Measurements from ENCODE around the gene SYNRG.
"Not testable (repeated sequence)": the region's sequence is repeated elsewhere in the genome, so short reads cannot be mapped to it uniquely, and the experiment has no call there.

The SYNRG gene

DNA sequence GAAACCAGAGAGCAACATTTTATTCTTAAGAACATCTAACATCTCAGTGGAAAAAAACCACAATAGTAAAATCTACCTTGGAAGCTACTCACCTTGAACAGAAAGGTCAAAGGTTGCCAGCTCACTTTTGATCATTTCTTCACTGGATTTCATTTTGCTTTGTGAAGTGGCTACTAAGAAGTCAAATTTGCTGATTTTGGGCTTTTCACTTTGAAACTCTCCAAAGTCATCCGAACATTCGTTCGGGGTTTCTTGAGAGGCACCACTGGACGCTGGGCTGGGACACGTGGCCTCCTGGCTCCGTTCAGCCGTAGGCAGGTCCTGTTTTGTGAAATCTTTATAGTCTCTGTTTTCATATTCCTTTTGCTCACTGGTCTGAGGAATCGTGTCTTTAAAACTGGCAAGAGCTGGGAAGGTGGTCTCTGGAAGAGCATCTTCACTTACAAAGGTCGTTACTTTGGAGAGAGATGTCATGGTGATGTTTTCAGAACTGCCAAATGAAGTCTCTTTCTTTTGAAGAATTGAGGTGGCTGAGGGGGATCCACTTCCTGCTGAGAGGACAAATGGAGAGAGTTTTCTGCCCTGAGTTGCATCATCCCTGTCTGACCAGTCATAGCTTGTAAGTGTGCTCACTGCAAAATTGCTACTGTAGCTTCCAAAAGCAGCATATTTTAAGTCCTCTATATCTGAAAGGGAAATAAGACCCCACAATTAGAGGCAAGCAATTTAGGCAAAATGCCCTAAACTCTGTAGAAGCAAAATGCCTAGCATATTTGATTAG, 67.1 kb downstream of the SYNRG start:
- DNase-seq (ENCODE audit: low spot score): no peak

DNA sequence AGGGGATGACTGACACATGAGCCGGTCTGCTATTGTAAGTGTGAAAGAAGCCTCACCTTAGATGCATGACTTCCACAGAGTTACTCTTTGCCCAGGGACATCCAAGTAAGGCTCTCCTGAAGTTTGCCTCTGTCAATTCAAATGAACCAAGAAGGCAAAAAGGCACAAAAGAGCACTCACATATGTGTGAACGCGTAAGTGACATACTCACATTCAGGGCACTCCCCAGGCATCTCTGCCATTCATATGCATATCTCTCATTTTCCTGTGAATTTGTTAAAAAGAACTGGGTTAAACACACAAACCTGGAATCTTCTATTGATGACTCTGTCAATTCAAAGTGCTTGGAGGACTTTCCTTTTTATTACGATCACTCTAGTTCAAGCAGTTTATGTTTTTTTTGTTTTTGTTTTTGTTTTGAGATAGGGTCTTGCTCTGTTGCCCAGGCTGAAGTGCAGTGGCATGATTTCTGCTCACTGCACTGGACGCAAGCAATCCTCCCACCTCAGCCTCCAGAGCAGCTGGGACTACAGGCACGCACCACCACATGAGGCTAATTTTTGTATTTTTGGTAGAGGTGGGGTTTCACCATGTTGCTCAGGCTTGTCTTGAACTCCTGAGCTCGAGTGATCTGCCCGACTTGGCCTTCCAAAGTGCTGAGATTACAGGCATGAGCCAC, 70.1 kb downstream of the SYNRG start:
- DNase-seq (ENCODE audit: low spot score): no peak

DNA sequence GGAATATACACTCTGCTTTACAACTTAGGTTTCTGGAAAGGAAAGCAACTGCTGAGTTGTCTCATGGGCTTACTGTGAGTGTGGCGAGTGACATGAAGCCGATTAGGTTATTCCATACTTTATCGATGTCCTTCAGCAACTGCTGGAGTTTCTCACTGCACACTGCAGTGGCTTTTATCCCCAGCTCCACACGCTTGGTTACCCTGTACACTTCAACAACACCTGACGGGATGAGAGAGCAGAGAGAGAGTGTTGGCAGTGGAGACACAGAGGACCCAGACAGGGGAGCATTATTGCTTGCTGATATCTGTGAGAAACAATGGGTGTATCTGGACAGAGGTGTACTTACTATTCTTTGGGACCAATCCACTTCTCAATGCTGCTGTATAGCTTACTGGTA, 73.3 kb downstream of the SYNRG start:
- no peak for DNase-seq (ENCODE audit: low spot score)

- DNase-seq (ENCODE audit: low spot score): no peak
Observed at GRCh38 chr17:37532756-37533155, 76.5 kb downstream of the SYNRG start.

DNA sequence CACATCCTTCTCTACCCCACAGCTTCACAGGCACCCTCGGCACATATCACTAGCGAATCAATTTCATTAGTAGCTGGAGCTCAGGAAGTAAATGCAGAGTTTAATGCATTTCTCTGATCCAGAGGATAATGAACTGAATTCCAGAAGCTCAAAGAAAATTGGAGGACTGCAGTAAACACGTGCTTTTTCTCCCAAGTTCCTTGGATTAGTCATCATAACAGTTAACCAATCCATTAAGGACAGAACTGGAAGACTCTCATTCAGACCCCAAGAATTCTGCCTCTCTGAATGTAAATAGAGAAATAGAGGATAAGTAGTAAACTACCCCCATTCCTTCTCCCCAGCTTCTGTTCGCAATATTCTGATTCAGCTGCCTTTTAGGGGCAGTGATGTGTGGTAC, 78.8 kb downstream of the SYNRG start:
- DNase-seq (ENCODE audit: low spot score): no peak

DNA sequence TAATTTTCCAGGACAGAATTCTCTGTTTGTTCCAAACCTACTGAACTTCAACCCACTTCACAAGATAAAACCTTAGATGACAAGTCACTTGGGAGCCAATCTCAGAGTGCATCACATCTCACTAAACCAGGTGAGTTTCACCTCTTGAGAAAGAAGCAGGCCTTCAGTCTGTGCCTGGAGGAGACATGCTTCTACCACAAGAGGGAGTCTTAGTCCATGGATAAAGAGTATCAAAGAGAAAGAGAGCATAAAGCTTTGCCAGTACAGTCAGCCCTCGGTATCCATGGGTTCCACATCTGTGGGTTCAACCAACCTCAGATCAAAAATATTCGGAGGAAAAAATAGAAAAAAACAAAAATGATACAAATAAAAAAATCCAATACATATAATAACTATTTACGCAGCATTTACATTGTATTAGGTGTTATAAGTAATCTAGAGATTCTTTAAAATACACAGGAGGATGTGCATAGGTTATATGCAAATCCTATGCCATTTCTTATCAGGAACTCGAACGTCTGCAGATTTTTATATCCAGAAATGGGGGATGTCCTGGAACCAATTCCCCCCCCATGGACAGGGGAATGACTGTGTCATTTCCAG, 81.9 kb downstream of the SYNRG start:
- DNase-seq (ENCODE audit: low spot score): peak; percentile 48

- DNase-seq (ENCODE audit: low spot score): no peak
Observed at GRCh38 chr17:37523715-37524219, 85.5 kb downstream of the SYNRG start.

GRCh38 chr17:37521821-37522220, 87.4 kb downstream of the SYNRG start:
- DNase-seq (ENCODE audit: low spot score): no peak

DNA sequence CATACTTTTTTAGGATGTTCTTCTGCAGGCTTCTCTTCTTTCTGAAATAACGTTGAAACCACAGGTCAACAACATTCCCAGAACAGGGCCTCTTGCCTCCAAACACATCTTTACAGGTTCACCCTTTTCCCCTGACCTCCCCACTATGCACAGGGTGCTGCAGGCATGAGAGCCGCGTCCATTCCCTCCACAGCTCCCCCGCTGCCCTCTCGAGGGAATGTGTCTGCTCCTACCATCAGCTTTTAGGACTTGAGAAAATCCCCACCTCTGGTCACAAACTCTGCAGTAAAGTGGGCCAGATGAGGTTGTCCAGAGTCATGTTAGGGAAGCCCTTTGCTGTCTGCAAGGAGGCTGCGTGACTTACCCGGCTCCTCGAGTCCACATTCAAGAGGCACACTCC, 89.0 kb downstream of the SYNRG start:
- no peak for DNase-seq (ENCODE audit: low spot score)

DNA sequence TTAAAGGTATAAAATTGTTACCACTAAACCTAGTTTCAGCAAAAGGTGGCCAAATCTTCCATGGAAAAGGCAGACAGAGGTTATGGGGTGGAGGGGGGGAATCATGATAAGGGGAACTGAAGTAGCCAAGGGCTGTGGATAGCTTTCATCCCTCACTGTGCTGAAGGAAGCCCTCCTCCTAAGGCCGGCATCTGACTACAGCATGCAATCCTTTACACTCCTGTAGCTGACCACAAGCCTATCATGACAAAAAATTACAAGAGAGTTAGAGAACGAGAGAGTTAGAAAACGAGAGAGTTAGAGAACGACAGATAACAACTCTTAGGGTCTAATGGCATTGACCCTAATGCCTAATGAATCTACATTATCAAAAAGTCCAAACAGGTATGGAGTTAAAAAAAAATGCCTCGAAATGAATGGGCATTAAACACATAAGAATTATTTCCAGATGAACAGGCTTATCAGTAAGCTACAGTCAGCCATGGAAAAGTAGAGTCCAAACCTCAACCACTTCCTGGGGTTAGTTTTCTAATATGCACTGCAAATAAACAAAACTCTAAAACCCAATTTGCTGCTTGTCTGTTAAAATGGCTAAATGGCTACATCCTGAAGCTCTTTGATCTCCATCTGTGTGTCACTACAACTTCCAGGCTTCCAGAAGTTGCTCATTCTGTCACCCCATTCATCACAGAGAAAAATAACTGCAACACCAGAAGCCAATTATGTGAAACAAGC, 89.8 kb downstream of the SYNRG start:
- DNase-seq (ENCODE audit: low spot score): no peak

DNA sequence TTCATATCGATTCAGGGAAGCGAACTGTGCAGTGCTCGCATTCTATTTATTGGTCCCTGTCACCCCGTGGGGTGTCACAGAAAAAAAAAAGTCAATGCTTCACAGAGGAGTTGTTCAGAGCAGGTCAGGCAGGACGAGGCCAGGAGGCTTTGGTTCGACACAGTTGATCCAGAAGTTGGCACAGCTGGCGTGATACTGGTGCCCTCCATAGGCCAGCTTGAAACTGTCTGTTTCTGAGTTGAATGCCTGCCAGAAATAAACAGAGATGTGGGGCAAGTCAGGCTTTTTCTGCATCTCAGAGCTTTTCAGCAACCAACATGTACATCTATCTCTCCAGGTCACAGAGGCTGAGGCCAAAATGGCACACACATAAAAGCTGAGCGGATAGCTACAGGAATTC, 90.4 kb downstream of the SYNRG start:
- DNase-seq (ENCODE audit: low spot score): no peak

- no peak for DNase-seq (ENCODE audit: low spot score)
Observed at GRCh38 chr17:37517881-37518280, 91.3 kb downstream of the SYNRG start.

GRCh38 chr17:37516127-37516571, 93.1 kb downstream of the SYNRG start:
- no peak for DNase-seq (ENCODE audit: low spot score)

- no peak for DNase-seq (ENCODE audit: low spot score)
Observed at GRCh38 chr17:37513711-37514110, 95.5 kb downstream of the SYNRG start.

DNA sequence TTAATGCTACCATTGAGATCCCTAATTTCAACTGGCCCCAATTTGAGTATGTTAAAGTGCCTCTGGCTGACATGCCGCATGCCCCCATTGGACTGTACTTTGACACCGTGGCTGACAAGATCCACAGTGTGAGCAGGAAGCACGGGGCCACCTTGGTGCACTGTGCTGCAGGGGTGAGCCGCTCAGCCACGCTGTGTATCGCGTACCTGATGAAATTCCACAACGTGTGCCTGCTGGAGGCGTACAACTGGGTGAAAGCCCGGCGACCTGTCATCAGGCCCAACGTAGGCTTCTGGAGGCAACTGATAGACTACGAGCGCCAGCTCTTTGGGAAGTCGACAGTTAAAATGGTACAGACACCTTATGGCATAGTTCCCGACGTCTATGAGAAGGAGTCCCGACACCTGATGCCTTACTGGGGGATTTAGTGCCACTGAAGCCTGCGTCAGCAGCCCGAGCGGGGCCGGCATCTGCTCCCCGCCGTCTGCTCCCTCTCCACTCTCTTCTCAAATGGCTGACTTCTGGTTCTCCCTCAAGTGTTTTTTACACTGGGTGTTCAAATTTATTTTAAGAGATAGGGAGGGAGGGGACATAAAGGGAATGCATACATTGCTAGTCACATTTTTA, 96.7 kb downstream of the SYNRG start:
- DNase-seq (ENCODE audit: low spot score): no peak

DNA sequence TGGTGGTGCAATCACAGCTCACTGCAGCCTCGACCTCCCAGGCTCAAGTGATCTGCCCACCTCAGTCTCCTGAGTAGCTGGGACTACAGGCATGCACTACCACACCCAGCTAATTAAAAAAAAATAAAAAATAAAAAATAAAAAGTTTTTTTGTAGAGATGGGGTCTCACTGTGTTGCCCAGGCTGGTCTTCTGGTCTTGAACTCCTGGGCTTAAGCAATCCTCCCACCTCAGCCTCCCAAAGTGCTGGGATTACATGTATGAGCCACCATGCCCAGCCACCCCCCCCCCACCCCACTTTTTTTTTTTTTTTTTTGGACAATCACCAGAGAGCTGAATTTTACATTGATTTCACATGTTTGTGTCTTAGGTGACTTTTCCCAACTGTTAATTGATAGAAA, 97.6 kb downstream of the SYNRG start:
- DNase-seq (ENCODE audit: low spot score): not testable (repeated sequence)

GRCh38 chr17:37510056-37510455, 99.2 kb downstream of the SYNRG start:
- no peak for DNase-seq (ENCODE audit: low spot score)

DNA sequence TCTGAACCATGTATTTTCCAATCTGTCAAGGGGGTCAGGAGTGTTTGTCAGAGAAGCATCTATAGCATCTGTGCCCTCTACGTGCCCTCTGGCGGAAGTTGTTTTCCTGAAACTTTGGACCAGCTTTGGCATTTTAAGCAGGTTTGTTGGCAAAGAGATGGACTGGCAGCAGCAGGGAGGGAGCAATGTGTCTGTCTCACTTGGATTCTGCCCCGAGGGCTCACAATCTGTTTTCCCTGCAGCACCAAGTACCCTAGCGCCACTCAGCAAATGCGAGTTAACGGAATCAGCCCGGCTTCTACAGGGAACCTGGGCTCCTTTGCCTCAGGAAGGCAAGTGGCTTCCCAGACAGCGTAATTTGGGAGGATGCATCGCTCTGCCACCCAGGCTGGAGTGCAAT, 102.1 kb downstream of the SYNRG start:
- DNase-seq (ENCODE audit: low spot score): no peak

- DNase-seq (ENCODE audit: low spot score): peak; percentile 58
Observed at GRCh38 chr17:37506678-37507077, 102.5 kb downstream of the SYNRG start.

DNA sequence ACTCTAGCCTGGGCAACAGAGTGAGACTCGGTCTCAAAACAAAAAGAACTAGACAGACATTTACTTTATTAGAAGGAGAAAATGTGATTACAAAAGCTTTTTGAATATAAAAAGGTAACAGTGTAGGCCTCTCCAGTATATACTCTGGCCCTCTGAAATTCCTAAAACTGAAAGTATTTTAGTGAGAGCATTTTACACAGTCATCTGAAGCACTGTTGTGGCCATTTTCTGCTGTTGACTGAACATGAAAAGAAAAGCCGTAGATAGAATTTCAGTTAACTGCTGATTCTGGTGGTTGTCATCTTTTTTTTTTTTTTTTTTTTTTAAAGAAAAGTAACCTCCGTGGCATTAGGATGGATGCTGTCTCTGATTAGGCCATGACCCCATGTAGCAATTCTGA, 103.9 kb downstream of the SYNRG start:
- no peak for DNase-seq (ENCODE audit: low spot score)

- no peak for DNase-seq (ENCODE audit: low spot score)
Observed at GRCh38 chr17:37503148-37503547, 106.1 kb downstream of the SYNRG start.
